ENCODE data around the gene TIAL1. TPM values are rescaled to one million over a fixed set of nuclear protein-coding genes. Genes with fewer than 3 reads are reported as not detected.

TIAL1 gene
- total RNA-seq, 1 experiment from 2014 or later = 174 TPM

DNA sequence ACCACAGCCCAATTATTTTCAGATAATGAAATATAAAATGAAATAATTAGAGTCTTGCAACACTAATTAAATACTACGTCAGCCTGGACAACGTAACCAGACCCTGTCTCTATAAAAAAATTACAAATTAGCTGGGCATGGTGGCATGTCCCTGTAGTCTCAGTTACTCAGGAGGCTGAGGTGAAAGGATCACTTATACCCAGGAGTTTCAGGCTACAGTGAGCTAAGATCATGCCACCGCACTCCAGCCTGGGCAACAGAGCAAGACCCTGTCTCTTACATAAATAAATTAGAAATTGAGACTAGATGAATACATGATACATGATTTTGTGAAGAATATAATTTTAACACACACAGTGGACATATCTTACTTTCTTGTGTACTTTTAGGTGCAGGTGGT, 18.4 kb downstream of the TIAL1 start:
- Mint-ChIP-seq H3K9me3 (ENCODE audit: unreplicated experiment) (no peaks in the 10 kb centered on the region), H3K27ac (ENCODE audit: unreplicated experiment) (no peak overlapping the region), H3K4me1 (ENCODE audit: low read depth, unreplicated experiment) (no peaks in the 10 kb centered on the region), H3K36me3 (ENCODE audit: insufficient read depth, unreplicated experiment) (peaks cover 83% of the 10 kb centered on the region), H3K27me3 (ENCODE audit: insufficient read depth, unreplicated experiment) (no peaks in the 10 kb centered on the region), H3K4me3 (ENCODE audit: unreplicated experiment) (no peak overlapping the region)
- intact Hi-C loops (cut with micrococcal nuclease; ENCODE audit: unreplicated experiment) = no loop called here
- CTCF ChIA-PET = no interaction called here
- BruUV-seq (replicated peaks) = no TSS peak
- Histone ChIP-seq H3K4me3 (ENCODE audit: low read depth, low read length) (no peak overlapping the region), H3K9me3 (no peaks in the 10 kb centered on the region), H3K4me1 (no peaks in the 10 kb centered on the region), H3K36me3 (ENCODE audit: control insufficient read depth, insufficient read depth, low read length) (no peaks in the 10 kb centered on the region; the same call in none of the 2 replicates), H3K27me3 (replicated peaks; ENCODE audit: control insufficient read depth, insufficient read depth, low read length) (no peaks in the 10 kb centered on the region)
- TF ChIP-seq, protein P1, sequence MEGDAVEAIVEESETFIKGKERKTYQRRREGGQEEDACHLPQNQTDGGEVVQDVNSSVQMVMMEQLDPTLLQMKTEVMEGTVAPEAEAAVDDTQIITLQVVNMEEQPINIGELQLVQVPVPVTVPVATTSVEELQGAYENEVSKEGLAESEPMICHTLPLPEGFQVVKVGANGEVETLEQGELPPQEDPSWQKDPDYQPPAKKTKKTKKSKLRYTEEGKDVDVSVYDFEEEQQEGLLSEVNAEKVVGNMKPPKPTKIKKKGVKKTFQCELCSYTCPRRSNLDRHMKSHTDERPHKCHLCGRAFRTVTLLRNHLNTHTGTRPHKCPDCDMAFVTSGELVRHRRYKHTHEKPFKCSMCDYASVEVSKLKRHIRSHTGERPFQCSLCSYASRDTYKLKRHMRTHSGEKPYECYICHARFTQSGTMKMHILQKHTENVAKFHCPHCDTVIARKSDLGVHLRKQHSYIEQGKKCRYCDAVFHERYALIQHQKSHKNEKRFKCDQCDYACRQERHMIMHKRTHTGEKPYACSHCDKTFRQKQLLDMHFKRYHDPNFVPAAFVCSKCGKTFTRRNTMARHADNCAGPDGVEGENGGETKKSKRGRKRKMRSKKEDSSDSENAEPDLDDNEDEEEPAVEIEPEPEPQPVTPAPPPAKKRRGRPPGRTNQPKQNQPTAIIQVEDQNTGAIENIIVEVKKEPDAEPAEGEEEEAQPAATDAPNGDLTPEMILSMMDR (IDR thresholded peaks at IDR 0.05; ENCODE audit: insufficient read depth in 1 of 2, low read depth in 1 of 2, low read length in 1 of 2, severe bottlenecking in 1 of 2, unreplicated experiment in 1 of 2) = no peak
- no peak for DNase-seq
- POLR2A ChIA-PET = no interaction called here

DNA sequence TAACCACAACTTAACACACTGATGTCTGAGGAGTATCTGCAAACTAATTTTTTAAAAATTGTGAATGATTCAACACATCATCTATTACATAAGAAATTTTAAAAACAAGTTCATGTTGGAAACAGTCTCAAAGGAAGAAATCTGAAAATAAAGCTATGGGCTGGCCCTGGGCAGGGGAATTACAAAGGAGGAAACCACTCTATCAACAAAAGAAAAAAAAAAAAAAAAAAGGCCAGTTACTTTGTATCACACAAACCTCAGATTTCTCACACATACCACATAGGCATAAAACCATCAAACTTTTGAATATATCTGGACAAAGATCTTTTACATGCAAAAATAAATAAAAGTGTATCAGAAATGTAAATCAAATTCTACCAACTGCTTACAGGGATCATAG, 20.8 kb downstream of the TIAL1 start:
- no TSS peak for BruUV-seq (replicated peaks)
- H3K27me3 ChIP-seq (replicated peaks; ENCODE audit: control insufficient read depth, insufficient read depth, low read length) = no peaks in the 10 kb centered on the region
- H3K27ac Mint-ChIP-seq (ENCODE audit: unreplicated experiment) = no peak overlapping the region
- no peak for DNase-seq
- H3K27me3 Mint-ChIP-seq (ENCODE audit: insufficient read depth, unreplicated experiment) = no peaks in the 10 kb centered on the region
- intact Hi-C loops (cut with micrococcal nuclease; ENCODE audit: unreplicated experiment) = no loop called here
- no peak overlapping the region for H3K4me3 Mint-ChIP-seq (ENCODE audit: unreplicated experiment)
- no peaks in the 10 kb centered on the region; the same call in none of the 2 replicates for H3K36me3 ChIP-seq (ENCODE audit: control insufficient read depth, insufficient read depth, low read length)
- peaks cover 83% of the 10 kb centered on the region for H3K36me3 Mint-ChIP-seq (ENCODE audit: insufficient read depth, unreplicated experiment)
- no peaks in the 10 kb centered on the region for H3K4me1 ChIP-seq
- POLR2A ChIA-PET = no interaction called here
- no peaks in the 10 kb centered on the region for H3K4me1 Mint-ChIP-seq (ENCODE audit: low read depth, unreplicated experiment)
- TF ChIP-seq, protein P1 (IDR thresholded peaks at IDR 0.05; ENCODE audit: insufficient read depth in 1 of 2, low read depth in 1 of 2, low read length in 1 of 2, severe bottlenecking in 1 of 2, unreplicated experiment in 1 of 2) = no peak
- H3K4me3 ChIP-seq (ENCODE audit: low read depth, low read length) = no peak overlapping the region
- no peaks in the 10 kb centered on the region for H3K9me3 ChIP-seq
- H3K9me3 Mint-ChIP-seq (ENCODE audit: unreplicated experiment) = no peaks in the 10 kb centered on the region
- CTCF ChIA-PET = no interaction called here

DNA sequence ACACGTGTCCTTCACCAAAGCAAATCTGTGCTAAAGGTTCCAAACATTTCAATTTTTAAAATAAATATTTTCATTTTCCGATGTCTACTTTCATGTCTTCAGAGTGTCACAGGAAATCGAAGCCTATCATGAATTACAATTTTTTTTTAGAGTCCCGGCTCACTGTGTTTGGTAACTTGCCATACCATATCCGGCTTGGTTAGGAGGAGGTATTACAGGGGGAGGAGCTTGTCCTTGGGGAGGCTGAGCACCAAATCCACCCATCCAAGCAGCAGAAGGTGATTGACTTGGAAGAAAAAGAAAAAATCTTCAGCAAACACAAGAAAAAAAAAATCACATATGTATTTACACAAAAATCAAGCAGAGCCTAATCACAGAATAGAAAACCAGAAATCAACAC, 21.3 kb downstream of the TIAL1 start:
- Mint-ChIP-seq H3K27me3 (ENCODE audit: insufficient read depth, unreplicated experiment) (no peaks in the 10 kb centered on the region), H3K4me3 (ENCODE audit: unreplicated experiment) (no peak overlapping the region), H3K27ac (ENCODE audit: unreplicated experiment) (no peak overlapping the region), H3K4me1 (ENCODE audit: low read depth, unreplicated experiment) (no peaks in the 10 kb centered on the region), H3K9me3 (ENCODE audit: unreplicated experiment) (no peaks in the 10 kb centered on the region), H3K36me3 (ENCODE audit: insufficient read depth, unreplicated experiment) (peaks cover 86% of the 10 kb centered on the region)
- no peaks in the 10 kb centered on the region for H3K9me3 ChIP-seq
- ChIA-PET CTCF (no interaction called here), POLR2A (interaction anchor here (0.5 kb wide), 1 partner anchor 504 kb away, joined by 5 read pairs; no protein-coding TSS in a partner anchor)
- H3K27me3 ChIP-seq (replicated peaks; ENCODE audit: control insufficient read depth, insufficient read depth, low read length) = no peaks in the 10 kb centered on the region
- DNase-seq = no peak
- no peaks in the 10 kb centered on the region for H3K4me1 ChIP-seq
- intact Hi-C loops (cut with micrococcal nuclease; ENCODE audit: unreplicated experiment) = no loop called here
- TF ChIP-seq, protein P1 (IDR thresholded peaks at IDR 0.05; ENCODE audit: insufficient read depth in 1 of 2, low read depth in 1 of 2, low read length in 1 of 2, severe bottlenecking in 1 of 2, unreplicated experiment in 1 of 2) = no peak
- no peaks in the 10 kb centered on the region; the same call in none of the 2 replicates for H3K36me3 ChIP-seq (ENCODE audit: control insufficient read depth, insufficient read depth, low read length)
- BruUV-seq (replicated peaks) = no TSS peak
- H3K4me3 ChIP-seq (ENCODE audit: low read depth, low read length) = no peak overlapping the region

Measured in Caco-2 (cell line).